ENCODE results near the gene TJP2.

The TJP2 gene

DNA sequence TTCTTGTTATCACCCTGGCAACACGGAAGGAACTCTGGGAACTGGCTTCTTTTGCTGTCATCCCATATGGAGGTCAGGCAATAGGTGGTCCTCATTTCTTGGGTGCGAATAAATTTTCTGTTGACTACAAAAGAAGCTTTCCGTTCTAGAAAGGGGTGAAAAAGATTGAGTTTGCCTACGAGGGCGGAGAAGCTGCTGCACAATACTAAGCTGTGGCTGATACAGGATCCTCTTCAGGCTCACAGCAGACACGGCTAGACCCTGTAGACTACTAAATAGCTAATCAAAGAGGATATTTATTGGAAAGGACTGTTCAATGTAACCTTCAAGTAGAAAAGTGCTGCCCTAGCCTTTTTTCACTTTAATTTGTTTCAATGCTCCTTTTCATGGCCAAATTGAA lies 58.1 kb downstream of the TJP2 start:
- no peak for DNase-seq (ENCODE audit: low read depth, low spot score)

GRCh38 chr9:69234683-69235082 lies 60.6 kb downstream of the TJP2 start:
- DNase-seq (ENCODE audit: low read depth, low spot score), result no peak

DNA sequence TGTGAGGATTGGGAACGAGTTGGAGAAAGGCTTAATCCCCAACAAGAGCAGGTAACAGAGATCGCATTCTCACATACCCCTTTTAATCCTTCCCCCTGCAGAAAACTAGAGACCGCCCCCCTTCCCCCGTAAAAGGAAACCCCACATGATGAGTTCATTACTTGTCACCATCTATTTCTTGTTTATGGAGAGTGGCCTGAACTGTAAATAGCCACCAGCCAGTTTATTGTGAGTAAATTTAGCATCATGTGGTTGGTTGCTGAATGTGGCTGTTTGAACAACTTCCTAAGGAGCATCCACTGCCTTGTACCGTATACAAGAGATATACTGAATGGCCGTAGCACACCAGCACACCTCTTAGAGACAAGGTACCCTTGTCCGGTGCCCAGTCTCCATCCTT lies 62.1 kb downstream of the TJP2 start:
- DNase-seq (ENCODE audit: low read depth, low spot score), result no peak

DNA sequence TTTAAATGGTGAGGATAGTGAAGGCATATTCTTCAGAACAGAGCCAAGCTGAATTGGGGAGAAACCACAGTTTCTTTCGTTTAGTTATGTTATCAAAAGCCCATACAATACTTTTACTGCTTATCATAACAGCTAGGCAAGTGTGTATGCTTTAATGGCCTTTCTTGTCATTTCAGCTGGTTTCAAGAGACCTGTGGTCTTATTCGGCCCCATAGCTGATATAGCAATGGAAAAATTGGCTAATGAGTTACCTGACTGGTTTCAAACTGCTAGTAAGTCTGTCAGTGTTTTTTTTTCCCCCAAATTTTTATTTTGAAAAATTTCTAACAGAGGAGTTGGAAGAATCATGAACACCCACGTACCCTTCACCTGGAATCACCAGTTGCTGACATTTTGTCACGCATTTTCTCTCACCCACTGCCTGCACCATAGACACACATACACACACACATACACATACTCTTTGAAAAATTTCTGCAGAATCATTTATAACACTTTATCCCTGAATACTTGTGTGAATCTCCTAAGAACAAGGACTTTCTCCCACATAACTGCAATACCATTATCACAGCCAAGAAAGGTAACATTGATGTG lies 63.7 kb downstream of the TJP2 start:
- no peak for DNase-seq (ENCODE audit: low read depth, low spot score)

GRCh38 chr9:69243116-69243515 lies 69.0 kb downstream of the TJP2 start:
- no peak for DNase-seq (ENCODE audit: low read depth, low spot score)

- no peak for DNase-seq (ENCODE audit: low read depth, low spot score)
Measured at GRCh38 chr9:69246629-69247028, 72.6 kb downstream of the TJP2 start.

DNA sequence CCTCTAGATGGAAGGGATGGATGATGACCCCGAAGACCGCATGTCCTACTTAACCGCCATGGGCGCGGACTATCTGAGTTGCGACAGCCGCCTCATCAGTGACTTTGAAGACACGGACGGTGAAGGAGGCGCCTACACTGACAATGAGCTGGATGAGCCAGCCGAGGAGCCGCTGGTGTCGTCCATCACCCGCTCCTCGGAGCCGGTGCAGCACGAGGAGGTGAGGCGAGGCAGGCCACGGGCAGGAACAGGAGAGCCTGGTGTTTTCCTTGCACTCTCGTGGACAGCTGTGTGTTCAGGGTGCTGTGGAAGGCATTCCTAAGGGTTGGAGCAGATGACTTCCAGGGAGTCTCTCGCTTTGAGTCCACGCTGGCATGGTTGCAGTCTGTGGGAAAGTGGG lies 73.9 kb downstream of the TJP2 start:
- no peak for DNase-seq (ENCODE audit: low read depth, low spot score)

GRCh38 chr9:69249337-69249736 lies 75.3 kb downstream of the TJP2 start:
- peak; percentile 9 for DNase-seq (ENCODE audit: low read depth, low spot score)

GRCh38 chr9:69250681-69251080 lies 76.6 kb downstream of the TJP2 start:
- DNase-seq (ENCODE audit: low read depth, low spot score), result no peak

- DNase-seq (ENCODE audit: low read depth, low spot score), result no peak
Measured at GRCh38 chr9:69252436-69252835, 78.4 kb downstream of the TJP2 start.

DNA sequence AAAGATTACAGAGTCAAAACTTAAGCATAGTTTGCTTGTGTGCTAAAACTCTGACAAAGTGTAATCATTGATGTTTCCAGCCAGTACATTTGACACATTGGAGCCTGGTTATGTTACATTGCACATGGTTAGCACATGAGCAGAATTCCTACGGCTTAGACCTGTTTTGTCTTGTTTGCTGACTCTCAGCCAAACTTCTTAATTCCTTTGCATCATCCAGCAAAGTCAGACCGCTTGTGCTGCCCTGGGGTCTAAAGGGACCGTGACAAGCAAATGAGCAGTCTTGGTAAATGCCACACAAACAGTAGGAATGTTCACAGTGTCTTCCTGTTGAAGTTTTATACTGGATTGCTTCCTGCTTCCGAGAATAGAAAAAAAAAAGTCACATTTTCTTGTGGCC lies 79.0 kb downstream of the TJP2 start:
- no peak for DNase-seq (ENCODE audit: low read depth, low spot score)

GRCh38 chr9:69254223-69254622 lies 80.1 kb downstream of the TJP2 start:
- no peak for DNase-seq (ENCODE audit: low read depth, low spot score)

- no peak for DNase-seq (ENCODE audit: low read depth, low spot score)
Measured at GRCh38 chr9:69255591-69255990, 81.5 kb downstream of the TJP2 start.

- no peak for DNase-seq (ENCODE audit: low read depth, low spot score)
Measured at GRCh38 chr9:69258551-69258950, 84.5 kb downstream of the TJP2 start.

GRCh38 chr9:69260161-69260560 lies 86.1 kb downstream of the TJP2 start:
- no peak for DNase-seq (ENCODE audit: low read depth, low spot score)

DNA sequence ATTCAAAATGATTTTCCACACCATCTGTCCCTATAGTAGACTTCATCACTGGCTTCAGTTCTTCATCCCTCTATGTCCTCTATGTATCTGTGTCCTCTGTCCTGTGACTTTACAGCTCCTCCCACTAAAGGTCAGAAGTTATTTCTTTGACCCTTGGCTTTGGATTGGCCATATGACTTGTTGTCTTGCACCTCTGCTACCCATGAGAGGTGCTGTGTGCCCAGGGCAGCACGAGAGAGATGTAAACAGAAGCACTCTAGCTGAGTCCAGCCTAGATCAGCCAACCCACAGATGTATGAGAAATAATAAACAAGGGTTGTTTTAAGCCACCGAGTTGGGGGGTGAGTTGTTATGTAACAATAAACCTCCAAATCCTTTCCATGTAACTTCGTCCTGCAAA lies 87.6 kb downstream of the TJP2 start:
- no peak for DNase-seq (ENCODE audit: low read depth, low spot score)

DNA sequence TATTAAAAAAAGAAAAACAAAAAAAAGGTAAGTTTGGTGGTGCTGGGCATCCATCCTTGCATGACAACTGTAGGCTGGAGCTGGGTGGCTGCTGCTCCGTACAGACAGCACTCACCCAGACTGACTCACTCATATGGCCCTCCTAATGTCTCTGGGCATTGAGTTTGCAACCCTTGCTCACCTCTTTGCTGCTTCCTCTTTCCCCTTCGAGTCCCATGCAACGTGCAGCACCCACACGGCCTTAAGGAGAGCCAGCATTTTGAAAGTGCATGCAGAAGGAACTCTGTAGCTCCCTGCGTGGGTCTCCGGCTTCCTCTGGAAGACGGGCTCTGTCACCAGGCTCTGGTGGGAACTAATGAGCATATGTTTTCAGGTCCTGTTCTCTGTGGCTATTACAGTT lies 90.4 kb downstream of the TJP2 start:
- no peak for DNase-seq (ENCODE audit: low read depth, low spot score)

DNA sequence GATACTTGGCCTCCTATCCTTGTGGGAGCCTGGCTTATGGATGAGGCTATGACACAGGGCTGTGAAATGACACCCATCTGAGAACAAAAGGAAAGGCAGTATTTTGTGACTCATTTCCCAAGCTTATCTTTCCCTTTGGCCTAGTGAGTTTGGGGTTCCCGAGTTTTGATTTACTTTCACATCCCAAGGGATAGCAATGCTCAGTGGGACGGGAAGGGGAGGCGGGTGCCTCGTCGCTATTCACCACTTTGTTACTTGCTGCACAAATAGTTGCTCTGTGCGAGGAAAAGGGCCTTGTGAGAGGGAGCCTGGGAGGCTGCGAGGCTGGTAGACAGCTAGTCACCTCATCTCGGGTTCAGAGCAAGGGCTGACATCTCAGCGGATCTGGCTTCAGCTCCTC lies 91.8 kb downstream of the TJP2 start:
- DNase-seq (ENCODE audit: low read depth, low spot score), result no peak

DNA sequence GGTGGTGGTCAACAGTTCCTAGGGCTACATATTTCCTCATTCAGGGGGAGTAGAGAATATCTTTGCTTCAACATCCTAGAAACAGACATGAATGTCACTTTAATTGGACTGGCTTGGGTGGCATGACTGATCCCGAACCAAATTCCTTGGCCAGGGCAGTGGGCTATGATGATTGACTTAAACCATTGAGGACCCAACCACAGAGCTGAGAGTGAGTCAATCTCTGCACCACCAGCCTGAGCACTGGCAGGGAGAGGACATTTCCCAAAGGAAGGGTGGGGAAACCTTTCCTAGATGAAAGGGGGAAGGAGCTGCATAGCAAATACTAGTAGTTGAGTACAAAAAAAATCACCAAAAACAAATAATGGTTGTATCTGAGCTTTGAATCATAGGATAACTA lies 98.1 kb downstream of the TJP2 start:
- DNase-seq (ENCODE audit: low read depth, low spot score), result no peak

- no peak for DNase-seq (ENCODE audit: low read depth, low spot score)
Measured at GRCh38 chr9:69273161-69273560, 99.1 kb downstream of the TJP2 start.

GRCh38 chr9:69276775-69277174 lies 102.7 kb downstream of the TJP2 start:
- DNase-seq (ENCODE audit: low read depth, low spot score), result peak; percentile 6

- no peak for DNase-seq (ENCODE audit: low read depth, low spot score)
Measured at GRCh38 chr9:69279084-69279731, 105.1 kb downstream of the TJP2 start.

DNA sequence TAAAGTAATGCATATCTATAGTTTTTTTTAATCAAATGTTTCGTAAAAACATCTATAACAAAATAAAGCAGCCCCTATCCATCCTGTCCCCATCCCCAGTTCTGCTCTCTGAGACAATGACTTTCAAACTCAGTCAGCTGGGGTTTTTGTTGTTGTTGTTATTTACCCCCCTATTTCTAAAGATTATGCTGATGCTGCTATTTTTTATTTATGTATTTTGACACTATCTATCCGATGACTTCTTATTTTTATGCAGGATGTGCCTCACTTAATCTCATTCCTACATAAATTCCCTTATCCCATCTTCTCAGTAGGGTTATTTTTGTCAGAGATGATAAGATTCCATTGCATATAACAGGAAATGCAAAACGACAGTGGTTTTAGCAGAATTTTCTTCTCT lies 105.7 kb downstream of the TJP2 start:
- no peak for DNase-seq (ENCODE audit: low read depth, low spot score)

DNA sequence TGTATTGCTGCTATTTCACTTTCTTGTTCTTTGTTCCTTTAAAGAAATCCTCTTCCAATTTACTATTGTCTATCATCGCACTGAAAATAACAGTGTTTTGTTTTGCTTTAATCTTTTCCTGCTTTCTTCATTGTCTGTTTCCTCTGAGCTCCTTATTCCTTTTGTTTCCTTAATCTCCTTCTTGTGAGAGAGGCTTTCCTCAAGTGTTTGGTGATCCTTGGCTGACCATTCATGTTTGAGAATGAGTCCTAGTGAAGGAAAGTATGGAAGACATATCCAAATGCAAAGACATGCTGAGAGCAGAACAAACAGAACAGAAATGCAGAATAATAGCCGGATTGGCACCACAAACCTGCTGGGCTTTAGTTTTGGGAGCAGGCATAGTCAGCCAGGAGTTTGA lies 108.9 kb downstream of the TJP2 start:
- DNase-seq (ENCODE audit: low read depth, low spot score), result no peak

Measured in ELF-1 (cell line).